ENCODE data around the gene IRF4. TPM values are rescaled to one million over a fixed set of nuclear protein-coding genes. Genes with fewer than 3 reads are reported as not detected.

IRF4 gene
- polyA plus RNA-seq, 1 of the 3 experiments (the other 2 are of a cell fraction): not detected

DNA sequence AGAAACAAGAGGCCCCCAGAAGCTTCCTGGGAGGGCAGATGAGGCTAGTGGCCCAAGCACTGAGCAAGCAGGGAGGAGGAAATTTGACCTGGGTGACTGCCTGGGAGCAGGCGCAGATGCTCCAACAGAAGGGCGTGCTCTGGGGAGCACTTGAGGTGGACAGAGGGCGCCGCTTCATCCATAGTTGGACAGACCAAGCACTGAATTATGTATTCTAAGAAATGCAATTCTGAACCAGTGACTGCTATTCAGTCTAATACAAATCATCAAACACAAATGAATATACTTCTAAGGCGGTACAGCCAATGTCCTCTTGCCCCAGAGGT lies 28.7 kb upstream of the IRF4 start:
- H3K4me1 ChIP-seq (ENCODE audit: control insufficient read depth in 1 of 2, insufficient read depth in 2 of 2, low read depth in 1 of 2, low read length in 1 of 2): no peaks in the 10 kb centered on the region
- no peaks in the 10 kb centered on the region for H3F3A ChIP-seq (replicated peaks; ENCODE audit: insufficient read depth)
- no peak for TF ChIP-seq ELF1 (IDR thresholded peaks at IDR 0.05)
- TF ChIP-seq CHD2 (IDR thresholded peaks at IDR 0.05; ENCODE audit: low read length, partially characterized antibody): no peak
- TF ChIP-seq EP300 (IDR thresholded peaks at IDR 0.05; ENCODE audit: borderline replicate concordance in 1 of 2, low read depth in 1 of 2, low read length in 1 of 2): no peak
- TF ChIP-seq, protein P1, sequence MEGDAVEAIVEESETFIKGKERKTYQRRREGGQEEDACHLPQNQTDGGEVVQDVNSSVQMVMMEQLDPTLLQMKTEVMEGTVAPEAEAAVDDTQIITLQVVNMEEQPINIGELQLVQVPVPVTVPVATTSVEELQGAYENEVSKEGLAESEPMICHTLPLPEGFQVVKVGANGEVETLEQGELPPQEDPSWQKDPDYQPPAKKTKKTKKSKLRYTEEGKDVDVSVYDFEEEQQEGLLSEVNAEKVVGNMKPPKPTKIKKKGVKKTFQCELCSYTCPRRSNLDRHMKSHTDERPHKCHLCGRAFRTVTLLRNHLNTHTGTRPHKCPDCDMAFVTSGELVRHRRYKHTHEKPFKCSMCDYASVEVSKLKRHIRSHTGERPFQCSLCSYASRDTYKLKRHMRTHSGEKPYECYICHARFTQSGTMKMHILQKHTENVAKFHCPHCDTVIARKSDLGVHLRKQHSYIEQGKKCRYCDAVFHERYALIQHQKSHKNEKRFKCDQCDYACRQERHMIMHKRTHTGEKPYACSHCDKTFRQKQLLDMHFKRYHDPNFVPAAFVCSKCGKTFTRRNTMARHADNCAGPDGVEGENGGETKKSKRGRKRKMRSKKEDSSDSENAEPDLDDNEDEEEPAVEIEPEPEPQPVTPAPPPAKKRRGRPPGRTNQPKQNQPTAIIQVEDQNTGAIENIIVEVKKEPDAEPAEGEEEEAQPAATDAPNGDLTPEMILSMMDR (IDR thresholded peaks at IDR 0.05): no peak
- TF ChIP-seq, protein P2, sequence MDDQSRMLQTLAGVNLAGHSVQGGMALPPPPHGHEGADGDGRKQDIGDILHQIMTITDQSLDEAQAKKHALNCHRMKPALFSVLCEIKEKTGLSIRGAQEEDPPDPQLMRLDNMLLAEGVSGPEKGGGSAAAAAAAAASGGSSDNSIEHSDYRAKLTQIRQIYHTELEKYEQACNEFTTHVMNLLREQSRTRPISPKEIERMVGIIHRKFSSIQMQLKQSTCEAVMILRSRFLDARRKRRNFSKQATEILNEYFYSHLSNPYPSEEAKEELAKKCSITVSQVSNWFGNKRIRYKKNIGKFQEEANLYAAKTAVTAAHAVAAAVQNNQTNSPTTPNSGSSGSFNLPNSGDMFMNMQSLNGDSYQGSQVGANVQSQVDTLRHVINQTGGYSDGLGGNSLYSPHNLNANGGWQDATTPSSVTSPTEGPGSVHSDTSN (IDR thresholded peaks at IDR 0.05): no peak
- no peak for TF ChIP-seq SMC3 (IDR thresholded peaks at IDR 0.05; ENCODE audit: low read depth, low read length)
- TF ChIP-seq, protein P3, sequence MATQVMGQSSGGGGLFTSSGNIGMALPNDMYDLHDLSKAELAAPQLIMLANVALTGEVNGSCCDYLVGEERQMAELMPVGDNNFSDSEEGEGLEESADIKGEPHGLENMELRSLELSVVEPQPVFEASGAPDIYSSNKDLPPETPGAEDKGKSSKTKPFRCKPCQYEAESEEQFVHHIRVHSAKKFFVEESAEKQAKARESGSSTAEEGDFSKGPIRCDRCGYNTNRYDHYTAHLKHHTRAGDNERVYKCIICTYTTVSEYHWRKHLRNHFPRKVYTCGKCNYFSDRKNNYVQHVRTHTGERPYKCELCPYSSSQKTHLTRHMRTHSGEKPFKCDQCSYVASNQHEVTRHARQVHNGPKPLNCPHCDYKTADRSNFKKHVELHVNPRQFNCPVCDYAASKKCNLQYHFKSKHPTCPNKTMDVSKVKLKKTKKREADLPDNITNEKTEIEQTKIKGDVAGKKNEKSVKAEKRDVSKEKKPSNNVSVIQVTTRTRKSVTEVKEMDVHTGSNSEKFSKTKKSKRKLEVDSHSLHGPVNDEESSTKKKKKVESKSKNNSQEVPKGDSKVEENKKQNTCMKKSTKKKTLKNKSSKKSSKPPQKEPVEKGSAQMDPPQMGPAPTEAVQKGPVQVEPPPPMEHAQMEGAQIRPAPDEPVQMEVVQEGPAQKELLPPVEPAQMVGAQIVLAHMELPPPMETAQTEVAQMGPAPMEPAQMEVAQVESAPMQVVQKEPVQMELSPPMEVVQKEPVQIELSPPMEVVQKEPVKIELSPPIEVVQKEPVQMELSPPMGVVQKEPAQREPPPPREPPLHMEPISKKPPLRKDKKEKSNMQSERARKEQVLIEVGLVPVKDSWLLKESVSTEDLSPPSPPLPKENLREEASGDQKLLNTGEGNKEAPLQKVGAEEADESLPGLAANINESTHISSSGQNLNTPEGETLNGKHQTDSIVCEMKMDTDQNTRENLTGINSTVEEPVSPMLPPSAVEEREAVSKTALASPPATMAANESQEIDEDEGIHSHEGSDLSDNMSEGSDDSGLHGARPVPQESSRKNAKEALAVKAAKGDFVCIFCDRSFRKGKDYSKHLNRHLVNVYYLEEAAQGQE (IDR thresholded peaks at IDR 0.05; ENCODE audit: low read depth, low read length): no peak
- no peak for TF ChIP-seq RAD21 (IDR thresholded peaks at IDR 0.05; ENCODE audit: low read length)
- TF ChIP-seq TCF12 (IDR thresholded peaks at IDR 0.05): no peak
- TF ChIP-seq EZH2phosphoT487 (IDR thresholded peaks at IDR 0.05; ENCODE audit: borderline replicate concordance, low read depth): no peak
- no peak for TF ChIP-seq MXI1 (IDR thresholded peaks at IDR 0.05; ENCODE audit: low read depth, low read length)
- TF ChIP-seq, protein P4, sequence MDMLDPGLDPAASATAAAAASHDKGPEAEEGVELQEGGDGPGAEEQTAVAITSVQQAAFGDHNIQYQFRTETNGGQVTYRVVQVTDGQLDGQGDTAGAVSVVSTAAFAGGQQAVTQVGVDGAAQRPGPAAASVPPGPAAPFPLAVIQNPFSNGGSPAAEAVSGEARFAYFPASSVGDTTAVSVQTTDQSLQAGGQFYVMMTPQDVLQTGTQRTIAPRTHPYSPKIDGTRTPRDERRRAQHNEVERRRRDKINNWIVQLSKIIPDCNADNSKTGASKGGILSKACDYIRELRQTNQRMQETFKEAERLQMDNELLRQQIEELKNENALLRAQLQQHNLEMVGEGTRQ (IDR thresholded peaks at IDR 0.05; ENCODE audit: borderline replicate concordance, low read depth, low read length): no peak
- DNase-seq: no peak
- H3K9me3 ChIP-seq: no peaks in the 10 kb centered on the region
- H3K27me3 ChIP-seq (ENCODE audit: insufficient read depth): peaks cover 87% of the 10 kb centered on the region
- 47% methylated on average over 5 of the region's 5 CpGs for WGBS (ENCODE audit: low lambda C conversion rate)
- no peak overlapping the region for H2AFZ ChIP-seq (ENCODE audit: low read depth)
- ChIA-PET POLR2A (no interaction called here), CTCF (interaction anchor here (3.6 kb wide), 1 partner anchor 12 kb away, joined by 20 read pairs; no protein-coding TSS in a partner anchor)
- H3K9ac ChIP-seq: no peak overlapping the region
- no peaks in the 10 kb centered on the region for H4K20me1 ChIP-seq (ENCODE audit: insufficient read depth)
- H3K4me2 ChIP-seq: no peak overlapping the region
- no peaks in the 10 kb centered on the region for H3K9me2 ChIP-seq
- no peak overlapping the region for H3K27ac ChIP-seq (ENCODE audit: low read depth in 2 of 2, low read length in 1 of 2)
- H3K4me3 ChIP-seq (ENCODE audit: low read depth in 2 of 2, low read length in 1 of 2): no peak overlapping the region
- H3K79me2 ChIP-seq (ENCODE audit: insufficient read depth): no peaks in the 10 kb centered on the region
- H3K36me3 ChIP-seq (replicated peaks in 1 of 2; ENCODE audit: control insufficient read depth in 1 of 2, insufficient read depth in 2 of 2, low read length in 1 of 2): no peaks in the 10 kb centered on the region

Measured in SK-N-SH (cell line).